ENCODE results near the gene RGS19. TPM values are rescaled to one million over a fixed set of nuclear protein-coding genes. Genes with fewer than 3 reads are reported as not detected.
"Not testable (repeated sequence)": the region's sequence is repeated elsewhere in the genome, so short reads cannot be mapped to it uniquely, and the experiment has no call there.

The RGS19 gene
- polyA plus RNA-seq, 12 donors: 3.9 to 19.6 (median 5.0) TPM; not detected in 1

DNA sequence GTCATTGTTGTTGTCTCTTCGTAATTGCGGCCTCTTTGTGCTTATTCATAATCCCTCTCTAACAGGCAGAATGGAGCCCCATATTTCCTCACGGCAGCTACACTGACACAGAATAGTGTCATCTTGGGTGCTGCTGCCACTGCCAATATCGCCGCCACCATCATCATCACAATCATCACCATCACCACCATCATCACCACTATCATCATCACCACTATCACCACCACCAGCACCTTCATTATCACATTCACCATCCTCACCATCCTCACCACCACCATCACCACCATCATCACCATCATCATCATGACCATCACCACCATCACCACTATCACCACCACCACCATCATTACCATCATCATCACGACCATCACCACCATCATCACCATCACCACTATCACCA is 17.2 kb upstream of the RGS19 start:
- DNase-seq: no peak

DNA sequence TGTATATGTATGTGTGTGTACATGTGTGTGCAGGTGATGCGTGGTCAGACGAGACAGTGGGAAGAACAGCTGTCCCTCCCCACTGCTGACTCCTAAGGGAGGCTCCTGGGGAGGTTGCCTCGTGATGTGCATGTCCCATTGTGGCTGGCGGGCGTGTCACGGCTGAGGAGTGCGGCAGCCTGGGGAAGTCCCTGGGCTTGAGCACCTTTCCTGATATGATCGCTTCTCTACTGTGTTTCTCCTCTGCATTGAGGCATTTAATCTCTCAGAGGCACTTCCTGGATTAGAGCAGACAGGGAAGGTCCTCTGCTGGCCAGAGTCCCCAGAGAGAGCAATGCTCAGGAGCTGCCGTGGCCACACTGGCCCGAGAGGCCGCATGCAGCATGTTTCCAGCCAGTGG is 16.6 kb upstream of the RGS19 start:
- DNase-seq: no peak

DNA sequence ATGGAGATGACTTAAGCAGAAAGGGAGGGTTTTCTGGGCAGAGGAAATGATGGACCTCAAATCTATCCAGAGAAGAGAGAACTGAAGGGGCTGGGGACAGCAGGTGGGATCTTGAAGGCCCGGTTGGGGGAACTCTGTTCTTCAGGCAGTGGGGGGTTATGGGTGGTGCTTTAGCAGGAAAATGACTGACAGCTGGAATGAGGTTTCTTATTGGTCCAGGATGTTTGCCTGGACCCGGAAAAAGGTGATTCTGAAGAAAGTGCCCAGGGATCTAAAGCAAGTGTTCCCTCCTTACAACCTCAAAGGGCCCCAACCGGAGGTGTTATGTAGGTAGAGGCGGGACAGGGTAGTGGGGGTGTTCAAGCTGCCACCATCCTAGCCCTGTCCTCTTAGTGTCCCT is 16.1 kb upstream of the RGS19 start:
- no peak for DNase-seq

DNA sequence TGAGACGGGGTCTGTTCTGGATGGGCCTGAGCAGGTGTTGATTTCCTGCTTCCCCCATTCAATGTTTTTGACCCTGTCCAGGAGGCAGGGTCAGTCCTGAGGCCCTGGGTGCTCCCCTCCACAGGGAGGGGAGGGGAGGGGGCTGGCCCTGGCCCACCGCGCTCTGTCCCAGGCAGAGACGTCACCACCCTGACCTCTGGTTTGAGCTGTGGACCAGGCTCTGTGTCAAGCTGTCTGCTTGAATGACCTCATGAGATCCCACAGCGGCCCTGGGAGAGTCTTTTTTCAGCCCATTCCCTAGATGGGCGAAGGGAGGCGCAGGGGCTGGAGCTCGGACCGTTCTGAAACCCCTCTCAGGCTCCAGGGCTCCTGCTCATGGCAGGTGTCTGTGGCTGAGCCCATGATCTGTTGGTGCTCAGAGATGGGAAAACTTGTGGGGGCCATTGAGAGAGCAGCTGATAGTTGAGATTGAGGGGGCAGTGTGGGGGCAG is 13.7 kb upstream of the RGS19 start:
- DNase-seq: no peak

DNA sequence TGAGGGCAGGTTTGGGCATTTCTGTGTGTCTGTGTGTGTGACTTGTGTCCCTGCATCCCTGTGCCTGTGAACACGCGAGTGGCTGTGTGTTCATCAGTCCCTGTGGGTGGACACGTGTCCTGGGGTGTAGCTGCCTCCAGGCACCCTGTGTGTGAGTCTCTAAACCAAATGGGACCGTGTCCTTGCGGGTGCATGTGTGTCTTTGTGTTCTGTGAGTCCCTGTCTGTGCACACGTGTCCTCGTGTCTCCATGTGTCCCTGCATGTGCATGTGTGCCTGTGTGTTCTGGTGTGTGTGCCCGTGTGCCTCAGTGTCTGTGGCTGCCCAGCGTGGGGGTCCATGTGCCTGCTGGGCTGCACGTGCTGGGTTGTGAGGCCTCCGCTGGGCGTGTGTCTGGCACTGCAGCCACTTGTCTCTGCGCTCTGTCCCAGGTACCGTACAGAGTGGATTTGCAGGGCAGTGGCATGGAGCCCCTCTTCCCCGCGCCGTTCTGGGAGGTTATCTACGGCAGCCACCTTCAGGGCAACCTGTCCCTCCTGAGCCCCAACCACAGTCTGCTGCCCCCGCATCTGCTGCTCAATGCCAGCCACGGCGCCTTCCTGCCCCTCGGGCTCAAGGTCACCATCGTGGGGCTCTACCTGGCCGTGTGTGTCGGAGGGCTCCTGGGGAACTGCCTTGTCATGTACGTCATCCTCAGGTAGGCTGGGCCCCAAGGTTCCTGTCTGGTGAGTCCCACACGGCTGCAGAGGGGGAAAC is 13.1 kb upstream of the RGS19 start:
- DNase-seq: no peak

DNA sequence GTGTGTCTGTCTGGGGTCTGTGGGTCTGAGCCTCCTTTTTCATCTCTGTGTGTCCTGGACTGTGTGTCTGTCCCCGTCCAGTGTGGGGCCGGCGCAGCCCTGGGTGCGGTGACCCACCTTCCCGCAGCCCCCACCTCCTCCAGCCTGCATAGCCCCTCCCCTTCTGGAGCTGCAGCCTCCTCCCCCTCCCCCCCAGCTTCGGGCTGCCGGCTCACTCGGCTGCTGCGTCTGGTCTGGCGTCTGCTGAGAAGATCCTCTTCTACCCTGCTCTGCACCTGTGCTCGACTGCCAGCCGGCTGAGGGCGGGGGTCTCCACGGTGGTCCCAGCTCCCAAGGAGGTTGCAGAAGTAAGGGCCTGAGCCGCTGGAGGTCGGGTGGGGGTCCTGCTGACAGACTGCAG is 12.5 kb upstream of the RGS19 start:
- no peak for DNase-seq

DNA sequence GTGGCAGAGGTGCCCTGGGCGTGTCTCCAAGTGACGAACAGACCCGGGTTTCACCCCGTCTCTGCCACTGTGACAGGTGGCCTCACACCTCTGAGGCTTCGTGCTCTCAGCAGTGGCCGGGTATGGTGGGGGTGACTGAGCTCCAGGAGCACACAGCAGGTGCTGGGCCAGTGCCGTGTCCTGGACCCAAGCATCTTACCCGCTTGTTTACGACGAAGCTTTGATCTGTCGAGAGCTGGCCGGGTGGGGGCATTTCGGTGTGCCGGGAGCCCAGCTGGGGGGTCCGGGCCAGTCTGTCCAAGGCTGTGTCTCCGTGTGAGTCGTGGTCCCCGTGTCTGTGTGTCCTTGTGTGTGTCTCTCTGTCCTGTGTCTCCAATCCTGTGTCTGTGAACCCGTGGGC is 12.0 kb upstream of the RGS19 start:
- no peak for DNase-seq

DNA sequence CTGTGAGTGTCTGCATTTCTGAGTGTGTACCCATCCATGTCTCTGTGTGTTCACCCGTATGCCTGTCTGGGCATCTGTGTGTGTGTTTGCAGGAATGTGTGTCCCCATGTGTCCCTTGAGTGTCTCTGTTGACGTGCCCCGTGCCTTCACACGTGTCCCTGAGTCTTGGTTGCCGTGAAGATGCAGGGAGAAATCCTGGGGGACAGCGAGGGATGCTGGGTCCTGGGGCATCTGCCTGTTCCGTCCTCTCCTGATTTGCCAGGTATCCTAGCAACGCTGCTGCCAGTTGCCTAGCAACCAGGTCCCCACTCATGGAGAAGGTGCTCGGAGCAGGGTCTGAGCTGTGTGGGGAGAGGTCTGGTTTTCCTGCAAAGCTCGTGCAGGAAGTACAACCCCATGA is 10.8 kb upstream of the RGS19 start:
- DNase-seq: no peak

DNA sequence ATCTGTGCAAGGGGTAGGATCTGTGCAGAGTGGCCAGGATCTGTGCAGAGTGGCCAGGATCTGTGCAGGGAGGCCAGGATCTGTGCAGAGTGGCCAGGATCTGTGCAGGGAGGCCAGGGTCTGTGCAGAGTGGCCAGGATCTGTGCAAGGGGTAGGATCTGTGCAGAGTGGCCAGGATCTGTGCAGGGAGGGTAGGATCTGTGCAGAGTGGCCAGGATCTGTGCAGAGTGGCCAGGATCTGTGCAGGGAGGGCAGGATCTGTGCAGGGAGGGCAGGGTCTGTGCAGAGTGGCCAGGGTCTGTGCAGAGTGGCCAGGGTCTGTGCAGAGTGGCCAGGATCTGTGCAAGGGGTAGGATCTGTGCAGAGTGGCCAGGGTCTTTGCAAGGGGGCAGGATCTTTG is 9.3 kb upstream of the RGS19 start:
- DNase-seq: not testable (repeated sequence)

DNA sequence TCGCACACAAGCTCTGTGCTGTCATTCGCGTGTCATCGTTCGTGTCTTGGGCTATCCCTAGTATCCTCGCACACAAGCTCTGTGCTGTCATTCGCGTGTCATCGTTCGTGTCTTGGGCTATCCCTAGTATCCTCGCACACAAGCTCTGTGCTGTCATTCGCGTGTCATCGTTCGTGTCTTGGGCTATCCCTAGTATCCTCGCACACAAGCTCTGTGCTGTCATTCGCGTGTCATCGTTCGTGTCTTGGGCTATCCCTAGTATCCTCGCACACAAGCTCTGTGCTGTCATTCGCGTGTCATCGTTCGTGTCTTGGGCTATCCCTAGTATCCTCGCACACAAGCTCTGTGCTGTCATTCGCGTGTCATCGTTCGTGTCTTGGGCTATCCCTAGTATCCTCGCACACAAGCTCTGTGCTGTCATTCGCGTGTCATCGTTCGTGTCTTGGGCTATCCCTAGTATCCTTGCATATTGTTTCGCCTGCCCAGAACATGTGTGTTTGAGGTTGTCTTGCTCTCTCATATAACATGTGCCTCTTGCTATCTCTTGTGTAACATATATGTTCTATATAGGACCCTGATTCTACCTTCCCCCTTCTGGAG is 8.0 kb upstream of the RGS19 start:
- DNase-seq: not testable (repeated sequence)

DNA sequence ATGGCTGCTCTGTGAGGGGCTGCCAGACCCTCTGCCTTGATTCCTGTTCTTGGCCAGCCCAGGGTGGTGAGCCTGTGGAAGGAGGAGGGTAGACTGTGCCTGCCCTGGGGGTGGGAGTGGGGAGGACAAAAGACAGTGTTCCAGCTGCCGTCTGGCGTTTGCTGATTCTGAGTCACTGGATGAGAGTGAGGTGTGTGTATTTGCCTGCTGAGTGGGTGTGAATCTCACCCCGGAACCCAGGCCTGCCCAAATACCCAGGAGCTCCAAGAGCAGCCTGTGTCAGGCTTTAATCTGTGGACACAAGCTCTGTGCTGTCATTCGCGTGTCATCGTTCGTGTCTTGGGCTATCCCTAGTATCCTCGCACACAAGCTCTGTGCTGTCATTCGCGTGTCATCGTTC is 7.5 kb upstream of the RGS19 start:
- no peak for DNase-seq

DNA sequence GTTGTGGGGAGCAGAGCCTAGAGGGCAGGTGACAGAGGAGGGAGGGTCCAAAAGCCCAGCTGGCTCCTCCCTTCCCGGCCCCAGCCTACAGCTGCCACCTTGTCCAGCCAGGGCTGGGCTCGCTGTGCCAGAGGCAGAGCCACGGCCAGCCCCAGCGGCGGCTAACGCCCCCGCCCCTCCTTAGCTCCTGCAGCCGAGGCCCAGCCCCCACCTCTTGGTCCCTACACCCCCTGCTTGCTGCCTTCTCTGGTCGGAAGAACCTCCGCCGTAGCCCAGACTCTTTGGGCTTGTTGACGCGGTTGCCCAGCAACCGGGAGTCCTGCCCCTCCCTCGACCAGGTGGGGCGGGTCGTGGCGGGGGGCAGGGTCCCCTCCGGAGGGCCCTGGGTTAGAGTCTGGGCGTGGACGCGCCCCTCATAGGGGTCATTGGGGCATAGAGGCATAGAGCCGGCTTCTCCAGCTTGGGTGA is 5.4 kb upstream of the RGS19 start:
- DNase-seq: no peak

DNA sequence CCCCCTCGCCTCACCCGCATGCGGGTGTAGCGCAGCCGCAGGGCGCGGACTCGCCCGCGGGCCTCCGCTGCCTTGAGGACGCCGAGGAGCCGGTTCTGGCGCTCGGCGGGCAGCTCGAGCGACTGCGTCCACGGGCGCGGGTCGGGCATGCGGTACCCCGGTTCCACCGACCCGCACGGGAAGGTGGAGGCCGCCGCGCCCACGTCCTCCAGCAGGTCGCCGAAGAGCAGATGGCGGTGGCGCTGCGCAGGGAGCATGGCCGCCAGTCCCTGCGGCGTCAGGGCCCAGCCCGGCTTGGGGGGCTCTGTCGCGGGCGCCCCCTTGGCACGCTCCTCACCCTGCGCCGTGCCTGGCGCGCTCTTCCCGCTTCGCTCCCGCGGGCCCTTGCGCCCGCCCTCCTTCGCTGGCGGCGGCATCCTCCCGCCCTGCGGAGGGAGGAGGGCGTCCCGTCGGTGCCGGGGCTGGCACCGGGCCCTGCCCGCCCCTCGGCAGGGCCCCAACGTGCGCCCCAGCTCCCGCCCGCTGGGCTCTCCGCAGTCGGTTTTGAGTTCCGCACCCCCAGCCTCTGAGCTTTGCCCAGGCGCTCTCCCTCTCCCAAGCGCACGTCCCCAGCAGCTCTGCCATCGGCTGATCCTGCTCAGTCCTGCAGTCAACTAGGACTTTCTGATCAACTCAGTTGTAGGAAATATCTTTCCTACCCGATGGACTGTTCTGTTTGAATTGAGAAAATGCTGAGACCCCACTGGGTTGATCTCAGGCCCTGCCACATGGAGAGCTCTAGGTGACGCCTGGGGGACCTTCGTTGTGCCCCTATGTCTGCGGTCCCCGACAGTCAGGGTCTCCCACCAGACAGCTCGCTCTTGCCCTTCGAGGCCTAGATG is 4.7 kb upstream of the RGS19 start, which contains the start of gene LKAAEAR1:
Gene LKAAEAR1, minus strand, starts transcription at position 595 of the 881 bp plus-strand sequence. Its CDS starts 179 bp downstream, at position 416.
- no peak for DNase-seq

DNA sequence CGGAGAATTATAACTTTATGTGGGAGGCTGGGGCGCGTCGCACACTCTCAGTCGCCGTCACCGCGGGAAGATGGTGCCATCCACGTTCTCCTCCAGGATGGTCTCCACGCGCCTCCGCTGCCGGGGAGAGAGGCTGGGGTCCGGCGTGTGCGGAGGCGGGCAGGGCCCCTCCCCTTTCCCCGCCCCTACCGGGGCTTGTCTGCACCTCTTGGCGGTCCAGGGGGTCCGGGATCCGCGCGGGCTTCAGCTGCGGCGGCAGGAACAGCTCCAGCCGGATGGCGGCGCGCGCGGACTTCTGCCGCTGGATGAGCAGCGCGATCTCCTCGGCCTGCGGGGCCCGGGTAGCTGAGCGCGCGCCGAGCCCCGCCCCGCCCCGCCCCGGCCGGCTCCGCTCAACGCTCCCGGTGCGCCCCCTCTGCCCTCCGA is 4.1 kb upstream of the RGS19 start:
- peak; percentile 68 for DNase-seq

DNA sequence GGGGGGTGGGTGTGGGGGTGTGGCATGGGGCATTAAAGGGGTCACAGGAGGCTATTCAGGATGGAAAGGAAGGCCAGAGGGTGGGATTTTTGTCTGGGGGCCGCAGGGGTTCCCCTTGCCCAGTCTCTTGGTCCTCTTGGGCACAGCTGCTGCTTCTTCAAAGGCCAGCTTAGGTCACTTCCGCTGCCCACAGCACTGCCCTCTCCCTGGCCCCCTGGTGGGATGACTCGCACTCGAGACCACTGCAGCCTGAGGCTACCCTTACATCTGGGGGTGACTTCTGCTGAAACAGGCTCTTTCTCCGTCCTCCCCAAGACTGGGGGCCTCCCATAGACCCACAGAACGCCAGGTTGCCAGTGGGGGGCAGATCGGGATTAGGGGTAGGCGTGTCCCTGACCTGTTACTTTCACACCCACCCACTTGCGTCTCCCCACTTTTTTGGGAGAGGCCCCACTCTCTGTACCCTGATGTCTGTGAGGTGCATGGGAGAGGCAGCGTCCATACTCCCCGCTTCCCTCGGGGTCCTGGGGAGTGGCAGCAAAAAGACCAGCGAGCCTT is 3.6 kb upstream of the RGS19 start:
- no peak for DNase-seq

DNA sequence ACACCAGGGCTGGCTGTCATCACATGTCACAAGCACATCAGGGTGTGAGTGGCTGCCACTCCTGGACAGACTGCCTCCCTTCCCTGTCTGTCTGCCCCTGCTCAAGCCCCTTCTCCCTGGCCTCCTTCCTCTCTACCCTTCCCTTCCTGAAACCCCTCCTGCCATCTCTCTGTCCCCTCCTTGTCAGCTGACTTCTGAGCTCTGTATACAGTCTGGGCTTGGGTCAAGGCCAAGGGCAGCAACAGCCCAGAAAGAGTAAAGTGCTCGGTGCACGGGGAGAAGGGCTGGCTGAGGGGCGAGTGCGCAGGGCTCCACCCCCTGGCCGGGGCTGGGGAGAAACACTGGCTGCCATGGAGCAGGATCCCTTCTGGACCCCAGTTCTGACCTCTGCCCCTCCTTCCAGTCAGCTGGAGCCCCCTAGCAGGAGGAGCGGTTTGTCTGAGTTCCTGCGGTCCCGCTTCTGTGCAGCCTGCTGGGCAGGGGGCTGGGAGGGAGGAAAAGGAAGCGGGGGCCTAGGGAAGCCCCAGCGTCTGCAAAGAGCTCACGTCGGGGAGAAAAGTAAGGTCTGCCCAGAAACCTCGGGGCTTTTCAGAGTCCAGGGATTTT is 2.9 kb upstream of the RGS19 start:
- no peak for DNase-seq

DNA sequence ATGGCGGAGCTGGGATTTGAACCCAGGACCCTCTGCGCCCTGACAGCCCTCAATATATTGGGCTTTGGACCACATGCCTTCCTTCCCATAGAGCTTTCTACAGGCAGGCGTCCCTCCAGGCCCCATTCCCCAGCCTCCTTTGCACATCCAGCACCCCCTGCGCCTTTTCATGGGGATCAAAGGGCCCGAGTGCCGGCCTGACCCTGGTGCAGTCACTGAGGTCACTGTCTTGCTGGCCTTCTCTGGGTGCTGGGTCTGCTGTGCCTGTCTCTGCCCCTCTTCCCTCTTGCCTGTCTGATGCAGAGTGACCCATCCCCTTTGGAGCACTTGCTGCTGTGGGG is 2.3 kb upstream of the RGS19 start:
- no peak for DNase-seq

DNA sequence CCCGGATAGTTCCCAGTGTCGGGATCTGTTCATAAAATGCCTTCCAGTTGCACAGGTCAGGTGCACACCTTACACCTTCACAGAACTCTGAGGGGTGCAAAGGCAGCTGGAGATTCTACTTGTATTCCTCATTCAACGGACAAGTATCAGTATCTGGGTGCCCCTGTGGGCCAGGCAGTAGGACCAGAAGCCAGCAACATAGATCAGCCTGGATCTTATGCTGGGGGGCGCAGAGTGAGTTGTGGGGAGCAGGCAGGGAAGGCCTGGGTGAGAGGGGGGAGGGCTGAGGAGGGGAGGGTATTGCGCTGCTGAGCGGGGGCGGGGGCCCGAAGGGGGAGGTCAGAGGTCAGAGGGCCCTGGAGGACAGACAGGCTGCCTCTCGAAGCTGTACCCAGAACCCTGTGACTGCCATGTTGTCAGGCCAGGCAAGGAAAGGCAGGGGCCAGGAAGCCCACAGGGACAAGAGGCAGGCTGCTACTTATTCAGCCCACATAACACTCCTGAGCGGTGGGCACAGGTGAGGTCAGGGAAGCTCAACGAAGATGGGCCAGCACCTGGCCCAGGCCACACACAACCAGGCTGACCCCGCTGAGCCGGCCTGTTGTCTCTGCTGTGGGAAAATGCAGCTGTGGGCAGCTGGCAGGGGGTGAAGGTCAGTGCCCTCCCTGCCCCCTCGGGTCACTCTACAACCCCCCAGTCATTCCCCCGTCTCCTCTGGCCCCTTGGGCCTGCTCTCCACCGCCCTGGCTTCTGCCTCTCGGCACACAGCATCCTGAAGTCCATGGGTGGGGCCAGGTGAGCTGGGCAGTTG is 1.7 kb upstream of the RGS19 start:
- no peak for DNase-seq

DNA sequence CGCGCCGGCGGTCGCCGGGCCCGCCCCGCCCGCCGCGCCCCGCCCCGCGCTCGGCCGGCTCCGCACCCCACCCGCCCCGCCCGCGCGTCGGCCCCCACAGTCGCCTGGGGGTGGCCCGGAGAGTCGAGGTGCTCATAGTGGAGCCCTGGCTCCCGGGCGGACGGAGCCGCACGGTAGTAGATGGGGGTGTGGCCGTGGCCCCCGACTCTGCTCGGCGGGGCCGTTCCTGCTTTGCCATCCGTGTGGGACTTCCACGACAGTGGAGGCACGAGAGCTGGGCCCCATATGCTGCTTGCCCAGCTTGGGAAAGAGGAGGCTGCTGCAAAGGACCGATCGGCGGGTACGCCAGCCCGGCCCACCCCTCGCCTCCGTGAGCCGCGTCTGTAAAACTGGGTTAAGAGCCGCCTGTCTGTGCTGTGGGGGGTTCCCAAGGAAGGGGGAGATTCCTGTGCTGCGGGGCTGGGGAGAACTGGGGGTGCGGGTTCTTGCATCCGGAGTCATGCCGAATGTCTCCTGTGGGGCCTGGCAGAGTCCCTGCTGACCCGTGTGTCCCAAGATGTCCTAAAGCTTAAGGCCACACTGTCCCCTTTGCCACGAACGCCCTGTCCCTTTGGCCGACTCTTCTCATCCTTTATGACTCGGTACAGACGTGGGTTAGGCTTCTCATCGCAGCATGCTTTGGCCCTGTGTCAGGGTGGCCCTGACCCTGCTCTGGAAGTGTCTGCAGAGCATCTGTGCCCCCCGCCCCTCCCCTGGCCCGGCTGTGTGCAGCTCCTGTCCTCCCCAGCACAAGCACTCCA is 895 bp upstream of the RGS19 start, which contains the start of gene OPRL1:
Gene OPRL1, plus strand, starts transcription at position 70 of the 800 bp plus-strand sequence. CDS start 12,639 bp downstream, outside the sequence.
- DNase-seq: no peak

DNA sequence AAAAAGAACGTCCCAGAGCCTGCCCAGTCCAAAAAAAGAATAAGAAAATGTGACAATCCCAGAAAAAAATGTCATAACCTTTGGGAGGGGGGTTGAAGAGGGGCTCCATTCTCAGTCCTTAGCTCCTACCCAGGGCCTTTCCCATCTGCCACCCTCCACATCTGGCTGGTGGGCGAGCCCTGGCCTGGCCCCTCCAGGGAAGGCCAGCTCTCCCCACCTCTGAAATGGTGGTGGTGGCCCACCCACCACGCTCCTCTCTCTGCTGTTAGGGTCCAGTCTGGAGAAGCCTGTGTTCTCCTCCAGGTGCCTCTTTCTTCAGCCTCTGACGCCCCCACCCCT is 415 bp downstream of the RGS19 start:
- no peak for DNase-seq

Measured in muscle of arm (tissue), 12 donors.